ENCODE measurements around the gene CDC14C. TPM values are rescaled to one million over a fixed set of nuclear protein-coding genes. Genes with fewer than 3 reads are reported as not detected.
A peak's percentile ranks its signal among the peaks of the same experiment; 100 is the strongest.
"Not testable (repeated sequence)": the region's sequence is repeated elsewhere in the genome, so short reads cannot be mapped to it uniquely, and the experiment has no call there.

Gene CDC14C
- total and polyA plus RNA-seq, 2 donors (not counting 1 experiment from before 2014, with no cell fraction given), result 0.14 to 0.17 TPM

- Histone ChIP-seq H3K9me3 (ENCODE audit: control insufficient read depth, insufficient read depth, low read depth, low read length) (no peaks in the 10 kb centered on the region), H3K4me1 (ENCODE audit: control insufficient read depth, extremely low read depth, insufficient read depth, low read length) (no peaks in the 10 kb centered on the region), H3K27ac (ENCODE audit: insufficient read depth, low read length) (no peak overlapping the region), H3K27me3 (ENCODE audit: control insufficient read depth, insufficient read depth, low read length) (no peaks in the 10 kb centered on the region), H3K4me2 (ENCODE audit: extremely low read depth, insufficient read depth, low read length) (no peak overlapping the region), H3K36me3 (ENCODE audit: control insufficient read depth, insufficient read depth, low read length) (no peaks in the 10 kb centered on the region), H3K9ac (ENCODE audit: insufficient read depth, low read length) (no peak overlapping the region), H2AFZ (ENCODE audit: low read length) (no peak overlapping the region), H4K20me1 (ENCODE audit: control insufficient read depth, extremely low read depth, insufficient read depth, low read length) (no peaks in the 10 kb centered on the region), H3K79me2 (ENCODE audit: control insufficient read depth, insufficient read depth, low read length) (no peaks in the 10 kb centered on the region), H3K4me3 (replicated peaks in 1 of 4; ENCODE audit: control extremely low read depth in 1 of 4, insufficient read depth in 1 of 4, low read depth in 3 of 4, low read length in 4 of 4) (no peak overlapping the region)
- no peak for TF ChIP-seq CTCF (conservative IDR thresholded peaks at IDR 0.05 in 1 of 2, IDR thresholded peaks at IDR 0.05 in 1 of 2; ENCODE audit: low read depth in 1 of 2, low read length in 2 of 2)
- TF ChIP-seq EZH2 (IDR thresholded peaks at IDR 0.05; ENCODE audit: low read length, missing control alignments), result no peak
- DNase-seq (ENCODE audit: low read depth in 2 of 2), result peak; percentile 40 to 79
Measured at GRCh38 chr7:48899932-48900331, 24.4 kb upstream of the CDC14C start.

GRCh38 chr7:48901966-48902365, 22.4 kb upstream of the CDC14C start:
- Histone ChIP-seq H3K4me3 (replicated peaks in 1 of 4; ENCODE audit: control extremely low read depth in 1 of 4, insufficient read depth in 1 of 4, low read depth in 3 of 4, low read length in 4 of 4) (no peak overlapping the region), H3K27me3 (ENCODE audit: control insufficient read depth, insufficient read depth, low read length) (no peaks in the 10 kb centered on the region), H3K9ac (ENCODE audit: insufficient read depth, low read length) (no peak overlapping the region), H3K4me1 (ENCODE audit: control insufficient read depth, extremely low read depth, insufficient read depth, low read length) (no peaks in the 10 kb centered on the region), H3K9me3 (ENCODE audit: control insufficient read depth, insufficient read depth, low read depth, low read length) (no peaks in the 10 kb centered on the region), H3K36me3 (ENCODE audit: control insufficient read depth, insufficient read depth, low read length) (no peaks in the 10 kb centered on the region), H3K4me2 (ENCODE audit: extremely low read depth, insufficient read depth, low read length) (no peak overlapping the region), H3K27ac (ENCODE audit: insufficient read depth, low read length) (no peak overlapping the region), H4K20me1 (ENCODE audit: control insufficient read depth, extremely low read depth, insufficient read depth, low read length) (no peaks in the 10 kb centered on the region), H2AFZ (ENCODE audit: low read length) (no peak overlapping the region), H3K79me2 (ENCODE audit: control insufficient read depth, insufficient read depth, low read length) (no peaks in the 10 kb centered on the region)
- peak in 1 of 2 donors; percentile 13 for DNase-seq (ENCODE audit: low read depth in 2 of 2)
- TF ChIP-seq EZH2 (IDR thresholded peaks at IDR 0.05; ENCODE audit: low read length, missing control alignments) (no peak), CTCF (conservative IDR thresholded peaks at IDR 0.05 in 1 of 2, IDR thresholded peaks at IDR 0.05 in 1 of 2; ENCODE audit: low read depth in 1 of 2, low read length in 2 of 2) (no peak)

- no peaks in the 10 kb centered on the region for H3K9me3 ChIP-seq (ENCODE audit: control insufficient read depth, insufficient read depth, low read depth, low read length)
- H3K27me3 ChIP-seq (ENCODE audit: control insufficient read depth, insufficient read depth, low read length), result no peaks in the 10 kb centered on the region
- no peak overlapping the region for H2AFZ ChIP-seq (ENCODE audit: low read length)
- no peak overlapping the region for H3K27ac ChIP-seq (ENCODE audit: insufficient read depth, low read length)
- H4K20me1 ChIP-seq (ENCODE audit: control insufficient read depth, extremely low read depth, insufficient read depth, low read length), result no peaks in the 10 kb centered on the region
- DNase-seq (ENCODE audit: low read depth in 2 of 2), result peak in 1 of 2 donors; percentile 5
- no peak overlapping the region for H3K4me3 ChIP-seq (replicated peaks in 1 of 4; ENCODE audit: control extremely low read depth in 1 of 4, insufficient read depth in 1 of 4, low read depth in 3 of 4, low read length in 4 of 4)
- no peak for TF ChIP-seq CTCF (conservative IDR thresholded peaks at IDR 0.05 in 1 of 2, IDR thresholded peaks at IDR 0.05 in 1 of 2; ENCODE audit: low read depth in 1 of 2, low read length in 2 of 2)
- TF ChIP-seq EZH2 (IDR thresholded peaks at IDR 0.05; ENCODE audit: low read length, missing control alignments), result no peak
- no peaks in the 10 kb centered on the region for H3K4me1 ChIP-seq (ENCODE audit: control insufficient read depth, extremely low read depth, insufficient read depth, low read length)
- no peak overlapping the region for H3K9ac ChIP-seq (ENCODE audit: insufficient read depth, low read length)
- H3K4me2 ChIP-seq (ENCODE audit: extremely low read depth, insufficient read depth, low read length), result no peak overlapping the region
- H3K79me2 ChIP-seq (ENCODE audit: control insufficient read depth, insufficient read depth, low read length), result no peaks in the 10 kb centered on the region
- H3K36me3 ChIP-seq (ENCODE audit: control insufficient read depth, insufficient read depth, low read length), result no peaks in the 10 kb centered on the region
Measured at GRCh38 chr7:48904975-48905374, 19.4 kb upstream of the CDC14C start.

- H3K4me2 ChIP-seq (ENCODE audit: extremely low read depth, insufficient read depth, low read length); H2AFZ ChIP-seq (ENCODE audit: low read length); H3K4me3 ChIP-seq (replicated peaks in 1 of 4; ENCODE audit: control extremely low read depth in 1 of 4, insufficient read depth in 1 of 4, low read depth in 3 of 4, low read length in 4 of 4); H3K4me1 ChIP-seq (ENCODE audit: control insufficient read depth, extremely low read depth, insufficient read depth, low read length); H3K27ac ChIP-seq (ENCODE audit: insufficient read depth, low read length); H3K9ac ChIP-seq (ENCODE audit: insufficient read depth, low read length); H3K79me2 ChIP-seq (ENCODE audit: control insufficient read depth, insufficient read depth, low read length); H3K9me3 ChIP-seq (ENCODE audit: control insufficient read depth, insufficient read depth, low read depth, low read length); H4K20me1 ChIP-seq (ENCODE audit: control insufficient read depth, extremely low read depth, insufficient read depth, low read length); H3K36me3 ChIP-seq (ENCODE audit: control insufficient read depth, insufficient read depth, low read length); H3K27me3 ChIP-seq (ENCODE audit: control insufficient read depth, insufficient read depth, low read length); DNase-seq (ENCODE audit: low read depth in 2 of 2): not testable (repeated sequence)
Measured at GRCh38 chr7:48905686-48906085, 18.7 kb upstream of the CDC14C start.

- H3K4me2 ChIP-seq (ENCODE audit: extremely low read depth, insufficient read depth, low read length); H2AFZ ChIP-seq (ENCODE audit: low read length); H3K27me3 ChIP-seq (ENCODE audit: control insufficient read depth, insufficient read depth, low read length); H3K4me3 ChIP-seq (replicated peaks in 1 of 4; ENCODE audit: control extremely low read depth in 1 of 4, insufficient read depth in 1 of 4, low read depth in 3 of 4, low read length in 4 of 4); H3K4me1 ChIP-seq (ENCODE audit: control insufficient read depth, extremely low read depth, insufficient read depth, low read length); DNase-seq (ENCODE audit: low read depth in 2 of 2); H4K20me1 ChIP-seq (ENCODE audit: control insufficient read depth, extremely low read depth, insufficient read depth, low read length); H3K9ac ChIP-seq (ENCODE audit: insufficient read depth, low read length); H3K79me2 ChIP-seq (ENCODE audit: control insufficient read depth, insufficient read depth, low read length); H3K27ac ChIP-seq (ENCODE audit: insufficient read depth, low read length); H3K36me3 ChIP-seq (ENCODE audit: control insufficient read depth, insufficient read depth, low read length); H3K9me3 ChIP-seq (ENCODE audit: control insufficient read depth, insufficient read depth, low read depth, low read length): not testable (repeated sequence)
Measured at GRCh38 chr7:48909887-48910286, 14.5 kb upstream of the CDC14C start.
